HG02642 (cell line): Measurements from ENCODE around the gene GTSE1.

Experiments
- ATAC-seq: cut with Tn5 transposase; IDR thresholded peaks from one replicate; pipeline ENCODE4 v1.9.1; 2021; ENCODE audit warnings: mild to moderate bottlenecking; ENCODE audit not compliant: unreplicated experiment, poor library complexity

Gene GTSE1

GRCh38 chr22:46350121-46350520, 53.5 kb downstream of the GTSE1 start:
- no peak for ATAC-seq

- ATAC-seq: no peak
These were observed 54.0 kb downstream of the GTSE1 start for GRCh38 chr22:46350646-46351045.

GRCh38 chr22:46351131-46351735, 54.6 kb downstream of the GTSE1 start:
- no peak for ATAC-seq

GRCh38 chr22:46351767-46352166, 55.1 kb downstream of the GTSE1 start:
- no peak for ATAC-seq

- ATAC-seq: no peak
These were observed 55.6 kb downstream of the GTSE1 start for GRCh38 chr22:46352276-46352675.

DNA sequence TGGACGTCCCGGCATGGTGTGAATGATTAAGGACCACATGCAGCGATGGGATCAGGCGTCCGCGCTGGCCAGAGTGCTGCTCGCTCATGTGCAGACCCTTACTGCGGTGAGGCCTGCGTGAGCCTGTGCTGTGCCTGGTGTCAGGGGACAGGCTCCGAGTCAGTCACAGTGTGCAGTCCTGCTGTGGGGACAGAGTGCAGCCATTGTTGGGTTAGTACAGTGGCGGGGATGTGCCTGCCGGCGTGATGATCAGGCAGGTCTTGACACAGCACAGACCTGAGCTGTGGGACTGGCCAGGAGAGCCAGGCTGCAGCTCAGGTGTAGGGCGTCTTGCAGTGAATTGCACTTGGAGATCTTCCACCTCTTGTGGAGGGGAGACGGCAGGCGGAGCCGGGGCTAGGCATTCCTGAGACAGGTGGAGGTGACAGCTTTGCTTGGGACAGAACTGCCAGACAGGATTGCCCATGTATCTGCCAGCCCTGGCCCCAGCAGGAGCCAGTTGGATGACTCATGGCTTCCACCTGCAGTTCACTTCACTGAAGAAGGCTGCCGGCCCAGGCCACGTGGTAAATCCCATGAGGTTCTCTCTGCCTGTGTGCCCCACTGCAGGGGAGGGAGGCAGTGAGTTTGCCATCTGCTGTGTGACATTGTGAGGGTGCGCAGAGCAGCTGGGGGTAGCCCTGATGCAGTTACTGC, 56.2 kb downstream of the GTSE1 start:
- ATAC-seq: no peak

DNA sequence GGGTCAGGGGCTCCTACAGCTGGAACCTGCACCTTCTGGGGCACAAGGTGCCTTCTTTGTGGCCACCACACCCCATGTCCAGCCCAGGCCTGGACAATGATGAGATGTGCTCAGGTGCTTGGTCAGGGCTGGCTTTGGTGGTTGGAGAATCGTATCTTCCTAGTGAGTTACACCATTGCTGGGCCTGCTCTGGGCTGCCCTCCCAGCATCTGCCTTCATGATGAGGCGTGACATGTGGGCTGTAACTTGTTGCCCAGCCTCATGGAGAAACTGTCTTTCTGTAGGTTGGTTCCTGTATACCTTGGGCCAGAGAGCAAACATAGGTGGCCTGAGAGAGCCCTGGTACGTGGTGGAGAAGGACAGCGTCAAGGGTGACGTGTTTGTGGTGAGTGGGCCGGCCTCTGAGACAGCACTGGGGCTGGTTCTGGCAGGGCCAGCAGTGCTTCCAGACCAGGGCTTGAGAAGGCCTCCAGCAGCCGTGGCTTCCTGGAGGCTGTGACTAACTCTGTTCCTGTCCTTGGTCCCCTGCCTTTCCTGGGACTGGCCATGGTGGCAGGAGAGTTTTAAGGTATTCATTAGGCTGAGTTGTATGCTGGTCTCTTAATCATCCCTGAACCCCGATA, 56.9 kb downstream of the GTSE1 start:
- ATAC-seq: no peak

- no peak for ATAC-seq
These were observed 57.7 kb downstream of the GTSE1 start for GRCh38 chr22:46354176-46354992.

DNA sequence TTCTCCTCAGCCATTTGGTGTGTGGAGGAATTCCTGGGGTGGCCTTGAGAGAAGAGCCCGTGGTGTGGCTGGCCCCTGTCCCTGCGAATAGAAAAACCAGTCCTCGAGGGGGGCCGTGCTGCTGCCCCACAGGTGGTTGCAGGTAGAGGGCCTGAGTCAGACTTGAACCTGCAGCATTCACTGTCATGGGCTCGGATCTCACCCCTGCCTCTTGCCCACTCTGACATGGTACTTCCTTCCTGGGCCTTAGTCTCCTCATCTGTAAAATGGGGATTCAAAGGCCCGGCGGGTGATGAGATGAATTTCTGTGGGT, 58.3 kb downstream of the GTSE1 start:
- ATAC-seq: no peak

DNA sequence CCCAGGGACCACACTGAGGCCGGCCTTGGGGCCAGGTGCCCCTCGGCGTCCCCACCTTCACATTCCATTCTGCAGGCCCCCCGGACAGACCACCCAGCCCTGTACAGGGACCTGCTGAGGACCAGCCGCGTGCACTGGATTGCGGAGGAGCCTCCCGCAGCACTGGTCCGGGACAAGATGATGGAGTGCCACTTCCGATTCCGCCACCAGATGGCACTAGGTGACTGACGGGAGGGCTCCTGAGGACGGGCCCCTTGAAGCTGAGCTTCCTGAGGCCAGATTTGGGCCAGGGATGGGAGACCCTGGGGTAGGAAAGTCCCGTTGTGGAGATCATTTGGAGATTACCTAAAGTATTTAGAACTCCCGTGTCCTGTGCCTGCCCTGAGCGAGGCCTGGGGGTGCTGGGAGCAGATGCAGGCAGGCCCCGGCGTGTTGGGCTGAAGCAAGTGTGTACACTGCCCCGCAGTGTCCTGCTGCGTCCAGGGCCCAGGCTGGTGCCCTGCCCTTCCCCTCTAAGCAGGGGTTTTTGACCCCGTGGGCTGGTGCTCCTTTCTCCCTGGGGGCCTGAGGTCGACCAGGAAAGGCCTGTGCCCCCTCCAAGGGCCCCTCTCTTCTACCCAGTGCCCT, 58.8 kb downstream of the GTSE1 start:
- no peak for ATAC-seq

DNA sequence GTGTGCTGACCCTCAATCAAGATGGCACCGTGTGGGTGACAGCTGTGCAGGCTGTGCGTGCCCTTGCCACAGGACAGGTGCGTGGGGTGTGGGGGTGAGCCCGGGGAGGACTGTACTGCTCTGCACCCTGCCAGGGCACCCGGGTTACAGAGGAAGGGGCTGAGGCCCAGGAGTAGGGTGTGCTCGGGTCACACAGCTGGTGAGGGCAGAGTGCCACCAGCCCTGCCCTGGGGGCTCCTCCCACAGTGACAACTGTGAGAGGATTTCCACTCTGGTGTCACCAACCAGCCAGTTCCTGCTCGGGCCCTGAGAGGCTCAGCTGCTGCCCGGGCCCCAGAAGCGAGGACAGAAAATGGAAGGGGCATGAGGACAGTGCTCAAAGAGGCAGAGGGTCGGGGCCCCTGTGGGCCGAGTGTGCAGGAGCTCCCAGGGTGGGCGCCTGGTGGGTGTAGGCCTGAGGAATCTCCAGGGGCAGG, 59.4 kb downstream of the GTSE1 start:
- no peak for ATAC-seq

- ATAC-seq: no peak
These were observed 60.1 kb downstream of the GTSE1 start for GRCh38 chr22:46356496-46357480.

GRCh38 chr22:46357711-46358520, 61.2 kb downstream of the GTSE1 start:
- no peak for ATAC-seq

DNA sequence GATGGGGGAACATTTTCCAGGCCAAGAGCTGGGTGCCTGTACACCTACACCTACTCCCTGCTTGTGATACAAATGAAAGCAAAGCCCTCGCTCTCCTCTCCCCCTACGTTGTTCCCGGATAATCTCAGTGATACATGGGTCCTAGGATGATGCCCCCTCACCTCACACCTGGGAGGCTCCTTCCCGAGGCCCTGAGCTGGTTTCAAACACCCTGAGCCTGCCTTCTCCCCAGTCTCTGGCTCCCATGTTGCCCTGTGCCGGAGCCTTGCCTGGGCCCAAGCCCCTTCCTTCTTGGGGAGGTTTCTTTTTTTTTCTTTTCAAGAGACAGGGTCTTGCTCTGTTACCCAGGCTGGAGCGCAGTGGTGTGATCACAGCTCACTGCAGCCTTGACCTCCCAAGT, 62.1 kb downstream of the GTSE1 start:
- ATAC-seq: no peak

DNA sequence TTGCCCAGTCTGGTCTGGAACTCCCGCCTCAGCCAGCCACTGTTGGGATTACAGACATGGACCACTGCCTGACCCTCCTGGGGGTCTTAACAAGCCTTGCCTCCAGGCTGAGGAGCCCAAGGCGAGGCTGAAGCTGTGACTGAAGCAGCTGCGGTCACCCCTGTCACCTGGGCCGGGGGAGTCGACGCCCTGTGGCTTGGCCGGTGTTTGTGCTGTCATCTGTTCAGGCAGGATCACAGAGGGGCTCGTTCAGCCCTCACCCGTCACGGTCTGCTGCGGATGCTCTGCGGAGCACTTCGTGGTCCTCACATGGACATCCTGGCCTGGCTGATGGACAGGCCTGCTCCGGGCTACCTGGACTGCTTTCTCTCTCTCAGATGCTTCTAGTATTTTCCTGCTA, 62.7 kb downstream of the GTSE1 start:
- no peak for ATAC-seq

DNA sequence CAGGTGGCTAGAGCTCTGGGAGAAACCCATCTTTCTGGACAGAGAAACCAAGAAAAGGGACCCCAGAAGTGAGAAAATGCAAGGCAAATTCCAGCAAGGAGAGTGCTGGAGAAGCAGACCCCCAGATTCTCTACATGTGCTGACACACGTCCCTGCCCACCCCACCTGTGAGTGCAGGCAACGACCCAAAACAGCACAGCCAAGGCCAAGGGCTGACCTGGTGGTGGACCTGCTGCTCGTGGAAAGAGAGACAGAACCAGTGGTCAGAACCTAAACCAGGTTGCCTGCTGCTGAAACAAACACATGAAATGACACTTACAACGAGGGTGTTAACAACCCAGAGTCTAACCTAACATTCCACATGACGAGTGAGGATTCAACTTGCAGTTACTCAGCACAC, 63.4 kb downstream of the GTSE1 start:
- ATAC-seq: no peak

GRCh38 chr22:46360891-46361290, 64.2 kb downstream of the GTSE1 start:
- no peak for ATAC-seq

GRCh38 chr22:46361826-46362202, 65.1 kb downstream of the GTSE1 start:
- no peak for ATAC-seq
